DMS53 treated with DMSO at 0.1 percent for 48 hours (cell line): ENCODE data around the gene KLHL29.

Source experiments
- DNase-seq: peaks from one replicate; lab custom pipeline; 2025; ENCODE audit not compliant: unreplicated experiment; lab: John Stamatoyannopoulos, UW

KLHL29 gene

GRCh38 chr2:23489471-23490322, 104.7 kb downstream of the KLHL29 start:
- DNase-seq: no peak

DNA sequence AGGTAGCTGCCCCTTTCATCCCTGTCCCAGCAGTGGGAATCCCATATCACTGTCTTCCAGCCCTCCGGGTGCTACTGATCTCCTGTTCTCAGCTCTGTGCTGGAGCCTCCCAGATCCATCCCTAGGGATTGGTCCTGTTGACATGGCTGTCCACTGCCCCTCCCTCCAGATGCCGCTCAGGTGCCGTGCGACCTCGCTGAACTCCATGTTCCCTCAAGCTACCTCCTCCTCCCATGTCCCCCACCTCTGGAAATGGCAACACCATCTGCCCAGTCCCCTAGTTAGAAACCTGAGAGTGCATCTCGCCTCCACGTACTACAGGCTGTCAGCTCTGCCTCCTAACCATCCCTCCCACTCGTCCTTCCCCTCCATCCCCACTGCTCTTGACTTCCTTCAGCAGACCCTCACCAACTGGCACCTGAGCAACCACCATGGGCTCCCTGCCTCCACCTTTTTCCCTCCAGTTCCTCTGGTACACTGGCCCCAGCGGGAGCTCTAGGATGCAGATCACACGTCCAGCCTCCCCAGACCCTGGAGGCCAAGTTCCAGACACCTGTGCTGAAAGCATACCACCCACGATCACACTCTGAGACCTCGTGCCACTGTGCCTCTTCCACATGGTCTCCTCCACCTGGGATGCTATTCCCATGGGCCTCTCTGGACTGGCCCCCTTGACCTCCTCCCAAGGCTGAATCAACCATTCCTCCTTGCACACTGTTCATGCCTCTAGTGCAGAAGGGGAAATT, 106.8 kb downstream of the KLHL29 start:
- no peak for DNase-seq

GRCh38 chr2:23492337-23492675, 107.3 kb downstream of the KLHL29 start:
- no peak for DNase-seq

DNA sequence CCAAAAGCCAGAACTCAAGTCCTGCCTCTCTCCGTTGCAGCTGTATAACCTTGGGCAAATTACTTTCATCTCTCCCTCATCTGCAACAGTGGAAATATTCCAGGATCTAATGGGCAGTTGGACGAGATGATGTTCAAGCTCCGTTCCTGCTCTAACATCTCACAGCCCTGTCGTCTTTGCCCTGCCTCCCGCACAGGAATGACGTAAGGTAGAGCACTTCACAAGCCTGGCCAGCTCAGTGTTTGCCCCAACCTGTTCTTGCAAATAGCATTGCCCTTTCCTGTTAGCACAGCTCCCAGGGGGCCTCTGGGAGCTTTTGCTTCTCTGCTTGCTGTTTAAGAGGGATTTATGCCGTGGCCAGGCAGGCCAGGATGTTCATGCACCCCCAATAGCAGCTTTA, 107.9 kb downstream of the KLHL29 start:
- peak; percentile 33 for DNase-seq

DNA sequence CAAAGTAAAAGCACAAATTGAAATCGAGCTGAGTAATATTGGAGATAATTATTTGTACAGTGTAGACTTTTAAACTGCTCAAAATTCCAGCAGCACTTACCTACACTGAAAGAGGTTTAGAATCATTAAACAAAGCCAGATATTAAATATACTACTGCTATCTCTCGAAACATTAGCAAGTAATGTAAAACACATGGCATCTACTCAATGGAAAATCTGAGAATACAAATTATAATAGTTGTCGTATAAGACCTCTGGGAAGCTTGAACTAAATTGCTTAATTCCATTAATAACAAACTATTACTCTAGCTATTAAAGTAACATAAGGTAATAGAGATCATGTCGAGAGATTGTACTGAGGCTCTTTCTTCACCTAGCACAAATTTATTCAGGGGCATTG, 108.9 kb downstream of the KLHL29 start:
- DNase-seq: no peak

DNA sequence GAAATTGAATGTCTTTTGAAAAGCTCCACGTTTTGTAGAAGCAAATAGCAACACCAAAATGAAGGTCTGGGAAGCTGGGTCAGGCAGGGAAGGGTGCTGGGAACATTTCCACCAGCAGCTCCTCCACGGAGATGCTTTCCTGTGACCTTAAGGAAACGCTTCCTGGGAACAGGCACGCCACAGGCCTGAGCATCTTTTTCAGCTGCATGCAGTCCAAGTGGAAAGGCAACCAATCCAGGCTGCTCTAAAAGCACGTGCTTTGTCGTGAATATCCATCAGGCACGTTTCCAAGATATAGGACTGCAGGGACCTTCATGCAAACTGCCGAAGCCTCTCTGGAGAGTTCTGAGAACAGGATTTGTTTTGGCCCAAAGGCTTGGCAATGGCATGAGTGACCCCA, 109.3 kb downstream of the KLHL29 start:
- DNase-seq: no peak

- DNase-seq: no peak
Observed at GRCh38 chr2:23495661-23496114, 110.7 kb downstream of the KLHL29 start.

GRCh38 chr2:23496456-23496855, 111.5 kb downstream of the KLHL29 start:
- DNase-seq: no peak

DNA sequence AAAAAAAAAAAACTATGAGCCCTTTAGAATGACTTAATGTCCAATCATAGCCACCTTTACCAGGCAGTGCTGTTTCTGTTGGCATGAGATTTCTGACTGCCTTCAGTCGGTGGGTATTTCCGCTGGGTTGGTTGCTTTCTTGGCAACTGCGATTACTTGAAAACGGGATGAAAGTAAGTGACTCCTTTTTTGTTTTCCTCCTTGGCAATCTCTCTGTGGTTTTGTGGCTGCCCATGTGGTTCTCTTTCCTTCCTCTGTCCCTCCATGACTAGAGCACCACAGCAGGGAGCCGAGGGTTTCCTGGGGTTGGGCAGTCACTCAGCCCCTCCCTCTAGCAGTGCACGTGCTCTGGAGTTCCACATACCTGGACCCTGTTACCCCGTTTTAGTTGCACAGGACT, 112.1 kb downstream of the KLHL29 start:
- DNase-seq: no peak

DNA sequence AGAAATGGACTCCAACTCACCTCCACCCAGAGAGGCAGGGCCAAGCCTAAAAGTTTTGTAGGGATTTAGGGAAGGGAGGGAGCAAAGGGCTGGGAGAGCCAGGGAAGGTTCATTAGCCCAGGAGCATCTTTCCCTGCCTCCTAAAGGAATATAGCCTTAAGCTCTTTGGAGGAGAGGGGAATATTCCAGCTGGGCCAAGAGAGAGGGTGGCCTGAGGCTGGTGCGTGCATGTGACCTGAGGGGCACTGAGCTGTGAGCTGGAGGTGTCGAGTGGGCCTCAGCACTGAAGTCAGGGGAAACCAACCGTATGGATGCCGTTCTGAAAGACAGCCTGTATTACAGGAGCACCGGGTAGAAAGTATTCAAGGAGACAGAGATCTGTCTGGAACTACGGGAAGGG, 112.6 kb downstream of the KLHL29 start:
- DNase-seq: no peak

GRCh38 chr2:23498943-23499342, 114.0 kb downstream of the KLHL29 start:
- DNase-seq: no peak

- no peak for DNase-seq
Observed at GRCh38 chr2:23499439-23499838, 114.5 kb downstream of the KLHL29 start.

GRCh38 chr2:23500836-23501235, 115.9 kb downstream of the KLHL29 start:
- DNase-seq: no peak

DNA sequence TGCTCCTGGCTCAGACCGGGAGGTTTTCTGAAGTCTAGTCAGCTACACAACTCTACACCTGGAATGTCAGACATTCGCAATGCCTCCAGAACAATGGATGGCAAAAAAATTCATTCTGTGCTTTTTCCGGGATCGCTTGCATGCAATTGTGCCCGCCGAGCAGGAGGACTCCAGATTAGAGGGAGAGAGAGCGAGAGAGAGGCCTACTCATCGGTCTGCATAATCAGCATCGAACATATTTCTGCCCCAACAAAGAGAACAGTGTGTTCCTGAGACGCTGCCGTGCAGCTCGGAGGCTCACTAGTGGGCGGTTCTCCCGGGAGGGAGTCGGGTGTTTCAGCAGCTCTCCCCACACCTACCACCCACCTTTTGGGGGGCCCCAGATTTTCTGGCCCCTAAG, 117.1 kb downstream of the KLHL29 start:
- DNase-seq: no peak

DNA sequence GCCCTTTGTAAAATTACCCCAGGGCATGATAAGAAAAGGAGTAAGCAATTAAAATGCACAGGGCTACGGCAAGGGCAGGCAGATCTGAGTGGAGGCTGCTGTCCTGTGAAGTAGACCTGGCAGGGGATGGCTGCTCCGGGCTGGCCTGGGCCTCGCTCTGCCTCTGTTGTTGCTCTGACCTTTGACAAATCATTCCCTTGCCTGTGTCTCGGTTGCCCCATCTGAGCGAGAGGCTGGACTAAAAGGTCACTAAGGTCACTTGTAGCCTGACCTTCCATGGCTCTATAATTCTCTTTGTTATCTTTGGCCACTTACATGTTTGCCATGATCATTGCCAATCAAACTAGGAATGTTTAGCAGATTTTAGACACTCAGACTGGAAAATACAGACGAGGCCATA, 118.1 kb downstream of the KLHL29 start:
- no peak for DNase-seq

- no peak for DNase-seq
Observed at GRCh38 chr2:23503682-23504081, 118.7 kb downstream of the KLHL29 start.

GRCh38 chr2:23504591-23504990, 119.6 kb downstream of the KLHL29 start:
- no peak for DNase-seq

DNA sequence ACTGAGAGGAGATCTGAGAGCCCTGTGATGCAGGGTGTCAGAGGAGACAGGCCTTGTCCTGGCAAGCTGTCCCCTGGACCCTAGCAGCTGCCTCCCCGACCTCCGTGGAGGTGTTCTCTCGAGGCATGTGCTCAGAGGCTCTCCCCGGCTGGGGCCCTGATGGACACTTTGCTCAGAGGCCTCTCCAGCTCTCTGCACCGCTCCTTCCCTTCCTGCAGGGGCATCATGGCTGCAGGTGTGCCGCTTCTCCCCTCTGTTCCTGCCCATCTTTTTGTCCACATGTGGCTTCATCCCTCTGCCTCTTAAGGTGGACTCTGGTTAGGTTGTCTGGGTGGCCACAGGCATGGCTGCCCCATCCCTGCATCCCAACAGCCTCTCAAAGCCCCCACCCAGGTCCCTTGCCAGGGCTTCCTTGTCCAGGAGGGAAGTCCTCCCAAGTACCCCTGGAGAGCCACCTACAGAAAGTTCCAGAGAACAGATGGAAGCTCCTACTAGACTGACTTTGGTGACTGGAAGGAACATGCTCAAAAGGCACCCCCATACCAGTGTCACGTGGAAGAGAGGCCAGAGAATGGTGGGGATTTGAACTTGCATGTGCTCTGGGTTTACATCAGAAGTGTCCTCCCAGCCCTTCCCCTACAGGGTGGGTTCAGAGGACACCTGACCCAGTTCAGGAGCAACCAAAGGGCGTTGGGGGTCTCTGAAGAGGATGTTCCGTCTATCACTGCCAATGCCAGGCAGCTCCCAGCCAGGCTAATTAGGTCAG, 120.4 kb downstream of the KLHL29 start:
- DNase-seq: no peak

DNA sequence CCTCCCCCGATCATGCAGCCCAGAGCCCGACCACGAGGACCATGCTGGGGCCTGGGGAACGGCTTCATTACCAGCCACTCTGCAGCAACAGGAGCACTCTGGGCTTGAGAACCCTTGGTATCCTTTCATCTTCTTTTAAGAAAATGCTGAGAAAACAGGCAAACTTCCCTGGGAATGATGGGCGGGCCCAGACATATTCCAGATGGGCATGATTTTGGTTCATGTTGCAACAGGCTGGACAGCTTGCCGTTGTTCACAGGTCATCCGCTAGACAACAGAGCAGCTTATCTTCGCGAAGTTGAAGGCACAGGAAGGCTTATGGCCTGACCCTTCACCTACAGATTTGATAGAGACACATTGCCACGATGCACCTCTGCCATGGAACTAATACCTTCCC, 121.0 kb downstream of the KLHL29 start:
- DNase-seq: no peak

DNA sequence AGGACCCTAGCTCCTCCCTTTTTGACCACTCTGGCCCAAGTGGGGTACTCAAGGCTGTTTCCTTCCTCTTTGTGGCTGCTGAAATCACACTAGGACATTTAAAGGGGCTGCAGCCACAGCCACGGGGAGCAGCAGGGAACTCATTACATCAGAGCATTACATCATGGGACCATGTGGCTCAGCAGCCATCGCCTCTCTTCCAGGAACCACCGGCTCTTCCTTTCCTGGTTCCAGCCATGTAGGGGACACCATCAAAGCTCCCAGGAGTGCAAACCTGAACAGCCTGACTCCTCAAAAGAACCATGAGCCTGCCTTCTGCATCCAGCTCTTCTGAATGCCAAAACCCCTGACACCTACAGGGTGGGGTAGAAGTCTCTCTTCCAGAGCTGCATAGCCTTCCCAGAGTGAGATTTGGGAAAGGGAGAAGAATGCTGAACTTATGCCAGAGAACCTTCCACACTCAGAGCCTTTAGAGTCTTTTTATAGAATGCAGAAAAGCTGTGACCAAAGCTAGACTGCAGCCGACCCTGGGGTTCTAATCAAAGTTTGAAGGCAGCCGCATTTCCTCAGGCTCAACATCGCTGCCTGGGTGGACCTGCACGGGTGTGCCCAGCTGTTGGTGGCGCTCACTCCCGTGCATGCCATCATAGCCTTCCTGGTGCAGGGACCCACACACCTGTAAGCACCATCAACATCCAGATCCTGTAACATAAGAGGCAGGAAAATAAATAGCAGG, 121.7 kb downstream of the KLHL29 start:
- no peak for DNase-seq
